ENCODE results near the gene PDSS2.

GRCh38 chr6:107207251-107207873, 252.0 kb downstream of the PDSS2 start:
- TF ChIP-seq CTCF (optimal IDR thresholded peaks at IDR 0.05 in 1 of 3, IDR thresholded peaks at IDR 0.05 in 1 of 3, conservative IDR thresholded peaks at IDR 0.05 in 1 of 3; ENCODE audit: extremely low read depth in 1 of 3, insufficient read depth in 2 of 3, low read length in 3 of 3): no peak
- TF ChIP-seq EZH2 (IDR thresholded peaks at IDR 0.05; ENCODE audit: low read length): no peak

All from keratinocyte (primary cell).